ENCODE results near the gene SMCHD1. TPM values are rescaled to one million over a fixed set of nuclear protein-coding genes. Genes with fewer than 3 reads are reported as not detected.

The SMCHD1 gene
- total and polyA plus RNA-seq, 10 of the 15 experiments (the other 5 are each of a cell fraction or from before 2014, with no cell fraction given), result 6.0 to 110 (median 48.0) TPM

DNA sequence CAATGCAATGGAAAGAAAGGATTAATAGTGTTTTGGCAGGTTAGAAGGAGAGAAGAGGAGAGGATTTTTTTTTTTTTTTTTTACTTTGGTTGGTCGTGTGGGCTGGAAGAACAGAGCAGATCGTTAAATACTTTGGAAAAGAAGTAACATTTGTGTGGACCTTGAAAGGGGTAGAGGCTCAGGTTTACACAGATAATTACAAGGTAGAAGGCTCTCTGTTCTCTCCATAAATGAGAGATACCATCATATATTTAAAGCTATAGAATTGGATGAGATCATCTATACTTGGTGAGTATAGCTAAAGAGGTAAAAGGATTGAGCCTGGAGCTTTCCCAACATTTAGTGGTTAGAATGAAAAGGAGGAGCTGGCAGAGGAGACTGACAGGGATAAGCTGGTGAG is 49.0 kb downstream of the SMCHD1 start:
- Histone ChIP-seq H3K4me1 (ENCODE audit: control insufficient read depth, insufficient read depth, low read length) (no peaks in the 10 kb centered on the region), H3K9ac (ENCODE audit: control insufficient read depth, insufficient read depth, low read length) (no peak overlapping the region), H3K27me3 (replicated peaks in 1 of 2; ENCODE audit: control insufficient read depth in 2 of 2, insufficient read depth in 2 of 2, low read length in 1 of 2) (no peaks in the 10 kb centered on the region), H4K20me1 (ENCODE audit: control insufficient read depth, insufficient read depth) (no peaks in the 10 kb centered on the region), H3K27ac (ENCODE audit: control insufficient read depth, insufficient read depth) (no peak overlapping the region), H2AFZ (ENCODE audit: control insufficient read depth, low read depth, low read length) (no peak overlapping the region), H3K4me3 (no peak overlapping the region), H3K4me2 (ENCODE audit: control insufficient read depth, insufficient read depth) (no peak overlapping the region), H3K79me2 (ENCODE audit: control insufficient read depth, insufficient read depth, low read length) (no peaks in the 10 kb centered on the region), H3K36me3 (ENCODE audit: control insufficient read depth in 2 of 2, insufficient read depth in 2 of 2, low read length in 1 of 2) (peaks cover 2 to 39% of the 10 kb centered on the region in 2 experiments), H3K9me3 (replicated peaks; ENCODE audit: control insufficient read depth, insufficient read depth, low read length) (no peaks in the 10 kb centered on the region)
- TF ChIP-seq KLF5 (IDR thresholded peaks at IDR 0.05; ENCODE audit: partially characterized antibody) (no peak), ZNF207 (IDR thresholded peaks at IDR 0.05; ENCODE audit: borderline replicate concordance) (no peak), BMI1 (IDR thresholded peaks at IDR 0.05; ENCODE audit: borderline replicate concordance) (no peak), ZSCAN29 (IDR thresholded peaks at IDR 0.05) (no peak), CBX3 (IDR thresholded peaks at IDR 0.05; ENCODE audit: borderline replicate concordance, low read depth) (no peak), FOS (IDR thresholded peaks at IDR 0.05; ENCODE audit: borderline replicate concordance, extremely low read depth, insufficient read length) (no peak), SREBF2 (IDR thresholded peaks at IDR 0.05; ENCODE audit: low read length) (no peak)
- TF ChIP-seq, protein P1, sequence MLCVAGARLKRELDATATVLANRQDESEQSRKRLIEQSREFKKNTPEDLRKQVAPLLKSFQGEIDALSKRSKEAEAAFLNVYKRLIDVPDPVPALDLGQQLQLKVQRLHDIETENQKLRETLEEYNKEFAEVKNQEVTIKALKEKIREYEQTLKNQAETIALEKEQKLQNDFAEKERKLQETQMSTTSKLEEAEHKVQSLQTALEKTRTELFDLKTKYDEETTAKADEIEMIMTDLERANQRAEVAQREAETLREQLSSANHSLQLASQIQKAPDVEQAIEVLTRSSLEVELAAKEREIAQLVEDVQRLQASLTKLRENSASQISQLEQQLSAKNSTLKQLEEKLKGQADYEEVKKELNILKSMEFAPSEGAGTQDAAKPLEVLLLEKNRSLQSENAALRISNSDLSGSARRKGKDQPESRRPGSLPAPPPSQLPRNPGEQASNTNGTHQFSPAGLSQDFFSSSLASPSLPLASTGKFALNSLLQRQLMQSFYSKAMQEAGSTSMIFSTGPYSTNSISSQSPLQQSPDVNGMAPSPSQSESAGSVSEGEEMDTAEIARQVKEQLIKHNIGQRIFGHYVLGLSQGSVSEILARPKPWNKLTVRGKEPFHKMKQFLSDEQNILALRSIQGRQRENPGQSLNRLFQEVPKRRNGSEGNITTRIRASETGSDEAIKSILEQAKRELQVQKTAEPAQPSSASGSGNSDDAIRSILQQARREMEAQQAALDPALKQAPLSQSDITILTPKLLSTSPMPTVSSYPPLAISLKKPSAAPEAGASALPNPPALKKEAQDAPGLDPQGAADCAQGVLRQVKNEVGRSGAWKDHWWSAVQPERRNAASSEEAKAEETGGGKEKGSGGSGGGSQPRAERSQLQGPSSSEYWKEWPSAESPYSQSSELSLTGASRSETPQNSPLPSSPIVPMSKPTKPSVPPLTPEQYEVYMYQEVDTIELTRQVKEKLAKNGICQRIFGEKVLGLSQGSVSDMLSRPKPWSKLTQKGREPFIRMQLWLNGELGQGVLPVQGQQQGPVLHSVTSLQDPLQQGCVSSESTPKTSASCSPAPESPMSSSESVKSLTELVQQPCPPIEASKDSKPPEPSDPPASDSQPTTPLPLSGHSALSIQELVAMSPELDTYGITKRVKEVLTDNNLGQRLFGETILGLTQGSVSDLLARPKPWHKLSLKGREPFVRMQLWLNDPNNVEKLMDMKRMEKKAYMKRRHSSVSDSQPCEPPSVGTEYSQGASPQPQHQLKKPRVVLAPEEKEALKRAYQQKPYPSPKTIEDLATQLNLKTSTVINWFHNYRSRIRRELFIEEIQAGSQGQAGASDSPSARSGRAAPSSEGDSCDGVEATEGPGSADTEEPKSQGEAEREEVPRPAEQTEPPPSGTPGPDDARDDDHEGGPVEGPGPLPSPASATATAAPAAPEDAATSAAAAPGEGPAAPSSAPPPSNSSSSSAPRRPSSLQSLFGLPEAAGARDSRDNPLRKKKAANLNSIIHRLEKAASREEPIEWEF (IDR thresholded peaks at IDR 0.05; ENCODE audit: insufficient replicate concordance, low read depth, low read length), result no peak
- TF ChIP-seq, protein P2, sequence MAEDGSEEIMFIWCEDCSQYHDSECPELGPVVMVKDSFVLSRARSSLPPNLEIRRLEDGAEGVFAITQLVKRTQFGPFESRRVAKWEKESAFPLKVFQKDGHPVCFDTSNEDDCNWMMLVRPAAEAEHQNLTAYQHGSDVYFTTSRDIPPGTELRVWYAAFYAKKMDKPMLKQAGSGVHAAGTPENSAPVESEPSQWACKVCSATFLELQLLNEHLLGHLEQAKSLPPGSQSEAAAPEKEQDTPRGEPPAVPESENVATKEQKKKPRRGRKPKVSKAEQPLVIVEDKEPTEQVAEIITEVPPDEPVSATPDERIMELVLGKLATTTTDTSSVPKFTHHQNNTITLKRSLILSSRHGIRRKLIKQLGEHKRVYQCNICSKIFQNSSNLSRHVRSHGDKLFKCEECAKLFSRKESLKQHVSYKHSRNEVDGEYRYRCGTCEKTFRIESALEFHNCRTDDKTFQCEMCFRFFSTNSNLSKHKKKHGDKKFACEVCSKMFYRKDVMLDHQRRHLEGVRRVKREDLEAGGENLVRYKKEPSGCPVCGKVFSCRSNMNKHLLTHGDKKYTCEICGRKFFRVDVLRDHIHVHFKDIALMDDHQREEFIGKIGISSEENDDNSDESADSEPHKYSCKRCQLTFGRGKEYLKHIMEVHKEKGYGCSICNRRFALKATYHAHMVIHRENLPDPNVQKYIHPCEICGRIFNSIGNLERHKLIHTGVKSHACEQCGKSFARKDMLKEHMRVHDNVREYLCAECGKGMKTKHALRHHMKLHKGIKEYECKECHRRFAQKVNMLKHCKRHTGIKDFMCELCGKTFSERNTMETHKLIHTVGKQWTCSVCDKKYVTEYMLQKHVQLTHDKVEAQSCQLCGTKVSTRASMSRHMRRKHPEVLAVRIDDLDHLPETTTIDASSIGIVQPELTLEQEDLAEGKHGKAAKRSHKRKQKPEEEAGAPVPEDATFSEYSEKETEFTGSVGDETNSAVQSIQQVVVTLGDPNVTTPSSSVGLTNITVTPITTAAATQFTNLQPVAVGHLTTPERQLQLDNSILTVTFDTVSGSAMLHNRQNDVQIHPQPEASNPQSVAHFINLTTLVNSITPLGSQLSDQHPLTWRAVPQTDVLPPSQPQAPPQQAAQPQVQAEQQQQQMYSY (CRISPR knock-in tag; IDR thresholded peaks at IDR 0.05), result no peak
- TF ChIP-seq, protein P3, sequence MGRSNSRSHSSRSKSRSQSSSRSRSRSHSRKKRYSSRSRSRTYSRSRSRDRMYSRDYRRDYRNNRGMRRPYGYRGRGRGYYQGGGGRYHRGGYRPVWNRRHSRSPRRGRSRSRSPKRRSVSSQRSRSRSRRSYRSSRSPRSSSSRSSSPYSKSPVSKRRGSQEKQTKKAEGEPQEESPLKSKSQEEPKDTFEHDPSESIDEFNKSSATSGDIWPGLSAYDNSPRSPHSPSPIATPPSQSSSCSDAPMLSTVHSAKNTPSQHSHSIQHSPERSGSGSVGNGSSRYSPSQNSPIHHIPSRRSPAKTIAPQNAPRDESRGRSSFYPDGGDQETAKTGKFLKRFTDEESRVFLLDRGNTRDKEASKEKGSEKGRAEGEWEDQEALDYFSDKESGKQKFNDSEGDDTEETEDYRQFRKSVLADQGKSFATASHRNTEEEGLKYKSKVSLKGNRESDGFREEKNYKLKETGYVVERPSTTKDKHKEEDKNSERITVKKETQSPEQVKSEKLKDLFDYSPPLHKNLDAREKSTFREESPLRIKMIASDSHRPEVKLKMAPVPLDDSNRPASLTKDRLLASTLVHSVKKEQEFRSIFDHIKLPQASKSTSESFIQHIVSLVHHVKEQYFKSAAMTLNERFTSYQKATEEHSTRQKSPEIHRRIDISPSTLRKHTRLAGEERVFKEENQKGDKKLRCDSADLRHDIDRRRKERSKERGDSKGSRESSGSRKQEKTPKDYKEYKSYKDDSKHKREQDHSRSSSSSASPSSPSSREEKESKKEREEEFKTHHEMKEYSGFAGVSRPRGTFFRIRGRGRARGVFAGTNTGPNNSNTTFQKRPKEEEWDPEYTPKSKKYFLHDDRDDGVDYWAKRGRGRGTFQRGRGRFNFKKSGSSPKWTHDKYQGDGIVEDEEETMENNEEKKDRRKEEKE (IDR thresholded peaks at IDR 0.05), result no peak
- ChIA-PET SMC1A (ENCODE audit: uncharacterized antibody, unreplicated experiment) (interaction anchor here (1.4 to 3.4 kb wide), 4 partner anchors 10 to 25 kb away, joined by 3 to 17 read pairs (median 4); no protein-coding TSS in a partner anchor), POLR2A (no interaction called here), RAD21 (ENCODE audit: unreplicated experiment) (interaction anchor here (0.8 kb wide), 1 partner anchor 99 kb away, joined by 3 read pairs; no protein-coding TSS in a partner anchor), CTCF (interaction anchor here (1.2 to 2.7 kb wide), 2 partner anchors 10 to 22 kb away, joined by 5 to 13 read pairs; no protein-coding TSS in a partner anchor)
- FAIRE-seq (no peak), DNase-seq (ENCODE audit: low read depth, low spot score) (no peak), ATAC-seq (no peak)
- intact Hi-C loops (cut with micrococcal nuclease; ENCODE audit: unreplicated experiment) (no loop called here), in situ Hi-C loops (cut with MboI) (no loop called here)
- WGBS (ENCODE audit: insufficient coverage, insufficient replicate concordance, low lambda C conversion rate, missing lambda C conversion rate), result 77% methylated on average over 2 of the region's 2 CpGs
- no TSS peak for BruUV-seq (replicated peaks)
